SK-N-SH (cell line): Measurements from ENCODE around the gene BBS9. TPM values are rescaled to one million over a fixed set of nuclear protein-coding genes. Genes with fewer than 3 reads are reported as not detected.

ENCODE experiments used
- CTCF ChIA-PET: fragments of 300-600, 350-600 bp; formaldehyde crosslinking; extraction: SDS; loops from one replicate; lab custom pipeline; 2021; lab: Yijun Ruan, JAX
- POLR2A ChIA-PET: fragments of 350-600 bp; sonication (Branson Sonifier 250); formaldehyde crosslinking; extraction: SDS; loops from one replicate; lab custom pipeline; 2020; ENCODE audit warnings: antibody characterized with exemption, inconsistent platforms; lab: Yijun Ruan, JAX
- DNase-seq: peaks from one replicate; pipeline ENCODE4 v3.0.0; 2012
- H2AFZ ChIP-seq: fragments of 200-600 bp; sonication (generic); 2 replicates; pipeline ENCODE4 v1.8.1; 2016; ENCODE audit warnings: antibody characterized with exemption, mild to moderate bottlenecking, low read depth
- H3F3A ChIP-seq: fragments of 200-600 bp; sonication (generic); replicated peaks from 2 replicates; pipeline ENCODE3; 2016; ENCODE audit warnings: antibody characterized with exemption, mild to moderate bottlenecking; ENCODE audit not compliant: insufficient read depth
- H3K27ac ChIP-seq, 2 experiments: fragments of 200-500 bp in 1 of 2; fragments of 200-600 bp in 1 of 2; sonication (Bioruptor generic) in 1 of 2; sonication (generic), shearing (Covaris generic) in 1 of 2; 2 replicates each; pipeline versions ENCODE4 v1.5.1 to v1.6.1; 2014 to 2016; ENCODE audit warnings: low read depth in 2 of 2, inconsistent platforms in 1 of 2, low read length in 1 of 2, mild to moderate bottlenecking in 1 of 2, mixed read lengths in 1 of 2
- H3K27me3 ChIP-seq: fragments of 200-600 bp; sonication (generic), shearing (Covaris generic); 2 replicates; pipeline ENCODE4 v1.6.1; 2016; ENCODE audit warnings: mixed run types; ENCODE audit not compliant: insufficient read depth
- H3K36me3 ChIP-seq, 2 experiments: fragments of 200-500 bp in 1 of 2; fragments of 200-600 bp in 1 of 2; sonication (Bioruptor generic) in 1 of 2; sonication (generic) in 1 of 2; replicated peaks in 1 of 2; 2 replicates each; pipeline versions ENCODE3 to v1.5.1; 2014 to 2016; ENCODE audit warnings: low read length in 1 of 2, mild to moderate bottlenecking in 1 of 2; ENCODE audit not compliant: insufficient read depth in 2 of 2, control insufficient read depth in 1 of 2
- H3K4me1 ChIP-seq, 2 experiments: fragments of 200-500 bp in 1 of 2; fragments of 200-600 bp in 1 of 2; sonication (Bioruptor generic) in 1 of 2; sonication (generic), shearing (Covaris generic) in 1 of 2; 2 replicates each; pipeline versions ENCODE4 v1.5.1 to v1.6.1; 2014 to 2016; ENCODE audit warnings: low read depth in 1 of 2, low read length in 1 of 2, mixed run types in 1 of 2; ENCODE audit not compliant: insufficient read depth in 2 of 2, control insufficient read depth in 1 of 2
- H3K4me2 ChIP-seq: fragments of 200-600 bp; sonication (generic), shearing (Covaris generic); 2 replicates; pipeline ENCODE4 v1.6.1; 2017; ENCODE audit warnings: mixed run types
- H3K4me3 ChIP-seq, 2 experiments: fragments of 200-500 bp in 1 of 2; fragments of 200-600 bp in 1 of 2; sonication (Bioruptor generic) in 1 of 2; sonication (generic), shearing (Covaris generic) in 1 of 2; 2 replicates each; pipeline versions ENCODE4 v1.5.1 to v1.8.1; 2014 to 2016; ENCODE audit warnings: low read depth in 2 of 2, inconsistent platforms in 1 of 2, low read length in 1 of 2, mild to moderate bottlenecking in 1 of 2, mixed read lengths in 1 of 2, moderate library complexity in 1 of 2
- H3K79me2 ChIP-seq: fragments of 200-600 bp; sonication (generic); 2 replicates; pipeline ENCODE4 v1.8.1; 2017; ENCODE audit warnings: mild to moderate bottlenecking; ENCODE audit not compliant: insufficient read depth
- H3K9ac ChIP-seq: fragments of 200-600 bp; sonication (generic); 2 replicates; pipeline ENCODE4 v1.6.1; 2017; ENCODE audit warnings: mixed run types
- H3K9me2 ChIP-seq: fragments of 200-600 bp; sonication (generic); 2 replicates; pipeline ENCODE4 v1.6.1; 2017; ENCODE audit warnings: mixed run types
- H3K9me3 ChIP-seq: fragments of 200-600 bp; sonication (generic); 2 replicates; pipeline ENCODE4 v1.6.1; 2017; ENCODE audit warnings: mixed run types, mild to moderate bottlenecking, moderate library complexity
- H4K20me1 ChIP-seq: fragments of 200-600 bp; sonication (generic); 2 replicates; pipeline ENCODE4 v1.6.1; 2017; ENCODE audit warnings: mild to moderate bottlenecking, mixed run types; ENCODE audit not compliant: insufficient read depth
- CHD2 ChIP-seq: fragments of 150-350 bp; IDR thresholded peaks from 2 replicates; pipeline ENCODE4 v1.6.1; 2018; ENCODE audit warnings: low read length; ENCODE audit not compliant: partially characterized antibody
- GABPA ChIP-seq: IDR thresholded peaks from 2 replicates; pipeline ENCODE4 v1.4.0; 2012; ENCODE audit warnings: low read depth, mild to moderate bottlenecking
- IRF3 ChIP-seq: fragments of 150-350 bp; IDR thresholded peaks from 2 replicates; pipeline ENCODE4 v1.6.1; 2016; ENCODE audit warnings: mild to moderate bottlenecking, low read depth, low read length
- JUND ChIP-seq: IDR thresholded peaks from 2 replicates; pipeline ENCODE4 v1.4.0; 2012
- REST ChIP-seq: IDR thresholded peaks from 2 replicates; pipeline ENCODE4 v1.6.1; 2012; ENCODE audit warnings: mild to moderate bottlenecking, low read depth, low read length, moderate library complexity
- RFX5 ChIP-seq: IDR thresholded peaks from 2 replicates; pipeline ENCODE4 v1.6.1; 2012; ENCODE audit warnings: mild to moderate bottlenecking, improper control_type of control experiment, low read length
- TAF1 ChIP-seq: IDR thresholded peaks from 2 replicates; pipeline ENCODE4 v1.6.1; 2012; ENCODE audit warnings: low read depth, mild to moderate bottlenecking, low read length, moderate library complexity, borderline replicate concordance
- TEAD4 ChIP-seq: IDR thresholded peaks from 2 replicates; pipeline ENCODE4 v1.4.0; 2012; ENCODE audit warnings: mild to moderate bottlenecking, borderline replicate concordance; ENCODE audit not compliant: insufficient read depth
- WGBS: methylation state at CpG from one replicate; pipeline ENCODE4 v1.1.6; 2017; ENCODE audit warnings: low lambda C conversion rate; 5-methylcytosine and 5-hydroxymethylcytosine counted together
- polyA plus RNA-seq, 3 experiments: library from polyadenylated mRNA; depleted of rRNA; stranded (reverse); fragments of >200 nt; gene quantifications; 2 replicates each; pipeline ENCODE4 v1.2.3, GENCODE V29; 2012
- TF ChIP-seq, protein P1 (sequence below): IDR thresholded peaks from 2 replicates; pipeline ENCODE4 v1.4.0; 2012; ENCODE audit warnings: low read depth, borderline replicate concordance
- TF ChIP-seq, protein P2 (sequence below): IDR thresholded peaks from 2 replicates; pipeline ENCODE4 v1.4.0; 2012; ENCODE audit warnings: low read depth
- TF ChIP-seq, protein P3 (sequence below): IDR thresholded peaks from 2 replicates; pipeline ENCODE4; 2012

The BBS9 gene
- polyA plus RNA-seq, 1 of the 3 experiments (the other 2 are of a cell fraction): 7.5 TPM

DNA sequence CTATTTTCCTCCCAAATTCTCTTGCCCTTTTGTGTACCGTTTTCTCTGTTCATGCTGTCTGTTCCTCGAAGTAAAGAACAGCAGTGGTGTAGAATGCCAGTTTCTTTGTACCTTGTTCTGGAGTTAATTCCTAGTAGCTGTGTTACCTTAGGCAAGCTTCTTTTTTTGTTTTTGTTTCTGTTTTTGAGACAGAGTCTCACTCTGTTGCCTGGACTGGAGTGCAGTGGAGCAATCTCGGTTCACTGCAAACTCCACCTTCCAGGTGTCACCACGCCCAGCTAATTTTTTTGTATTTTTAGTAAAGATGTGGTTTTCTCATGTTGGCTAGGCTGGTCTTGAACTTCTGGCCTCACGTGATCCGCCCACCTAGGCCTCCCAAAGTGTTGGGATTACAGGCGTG lies 221.2 kb downstream of the BBS9 start:
- Histone ChIP-seq H2AFZ (no peak overlapping the region), H3K36me3 (no peaks in the 10 kb centered on the region), H3K79me2 (no peaks in the 10 kb centered on the region), H3K9me3 (no peaks in the 10 kb centered on the region), H3K4me2 (no peak overlapping the region), H3K9me2 (peaks cover 6% of the 10 kb centered on the region; the same call in 1 of the 2 replicates), H3K9ac (no peak overlapping the region), H4K20me1 (no peaks in the 10 kb centered on the region), H3K4me3 (no peak overlapping the region), H3K4me1 (no peaks in the 10 kb centered on the region), H3F3A (no peaks in the 10 kb centered on the region), H3K27me3 (no peaks in the 10 kb centered on the region), H3K27ac (no peak overlapping the region)
- WGBS: 86% methylated on average over 7 of the region's 7 CpGs
- DNase-seq: no peak
- ChIA-PET POLR2A (no interaction called here), CTCF (interaction anchor here (0.8 to 0.9 kb wide), 2 partner anchors 16 to 33 kb away, joined by 3 to 5 read pairs; no protein-coding TSS in a partner anchor)
- no peak for TF ChIP-seq IRF3

DNA sequence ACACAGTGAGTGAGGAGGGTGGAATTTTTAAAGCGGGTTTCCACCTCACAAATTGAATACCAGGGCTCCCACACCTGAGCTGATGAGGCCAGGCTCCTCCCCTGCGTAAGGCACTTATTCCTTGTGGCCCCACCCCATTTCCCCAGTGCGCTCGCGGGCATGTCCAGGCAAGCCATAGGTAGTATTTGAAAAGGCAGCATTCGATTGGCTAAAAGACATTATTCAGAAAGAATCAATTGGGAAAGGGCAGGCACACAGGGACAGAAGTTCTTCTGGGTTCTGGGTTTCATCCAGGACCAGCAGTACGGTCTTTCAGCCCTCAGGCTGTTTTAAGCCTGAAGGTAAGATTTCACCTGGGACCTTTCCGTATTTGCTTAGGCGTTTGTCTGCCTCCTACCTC lies 222.3 kb downstream of the BBS9 start:
- no peak for TF ChIP-seq TAF1
- no peak for TF ChIP-seq JUND
- TF ChIP-seq GABPA: no peak
- no peak for TF ChIP-seq RFX5
- no peak for TF ChIP-seq CHD2
- TF ChIP-seq, protein P1, sequence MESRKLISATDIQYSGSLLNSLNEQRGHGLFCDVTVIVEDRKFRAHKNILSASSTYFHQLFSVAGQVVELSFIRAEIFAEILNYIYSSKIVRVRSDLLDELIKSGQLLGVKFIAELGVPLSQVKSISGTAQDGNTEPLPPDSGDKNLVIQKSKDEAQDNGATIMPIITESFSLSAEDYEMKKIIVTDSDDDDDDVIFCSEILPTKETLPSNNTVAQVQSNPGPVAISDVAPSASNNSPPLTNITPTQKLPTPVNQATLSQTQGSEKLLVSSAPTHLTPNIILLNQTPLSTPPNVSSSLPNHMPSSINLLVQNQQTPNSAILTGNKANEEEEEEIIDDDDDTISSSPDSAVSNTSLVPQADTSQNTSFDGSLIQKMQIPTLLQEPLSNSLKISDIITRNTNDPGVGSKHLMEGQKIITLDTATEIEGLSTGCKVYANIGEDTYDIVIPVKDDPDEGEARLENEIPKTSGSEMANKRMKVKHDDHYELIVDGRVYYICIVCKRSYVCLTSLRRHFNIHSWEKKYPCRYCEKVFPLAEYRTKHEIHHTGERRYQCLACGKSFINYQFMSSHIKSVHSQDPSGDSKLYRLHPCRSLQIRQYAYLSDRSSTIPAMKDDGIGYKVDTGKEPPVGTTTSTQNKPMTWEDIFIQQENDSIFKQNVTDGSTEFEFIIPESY: no peak
- TF ChIP-seq, protein P2, sequence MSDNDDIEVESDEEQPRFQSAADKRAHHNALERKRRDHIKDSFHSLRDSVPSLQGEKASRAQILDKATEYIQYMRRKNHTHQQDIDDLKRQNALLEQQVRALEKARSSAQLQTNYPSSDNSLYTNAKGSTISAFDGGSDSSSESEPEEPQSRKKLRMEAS: no peak
- no peak for TF ChIP-seq REST
- no peak for TF ChIP-seq TEAD4
- TF ChIP-seq, protein P3, sequence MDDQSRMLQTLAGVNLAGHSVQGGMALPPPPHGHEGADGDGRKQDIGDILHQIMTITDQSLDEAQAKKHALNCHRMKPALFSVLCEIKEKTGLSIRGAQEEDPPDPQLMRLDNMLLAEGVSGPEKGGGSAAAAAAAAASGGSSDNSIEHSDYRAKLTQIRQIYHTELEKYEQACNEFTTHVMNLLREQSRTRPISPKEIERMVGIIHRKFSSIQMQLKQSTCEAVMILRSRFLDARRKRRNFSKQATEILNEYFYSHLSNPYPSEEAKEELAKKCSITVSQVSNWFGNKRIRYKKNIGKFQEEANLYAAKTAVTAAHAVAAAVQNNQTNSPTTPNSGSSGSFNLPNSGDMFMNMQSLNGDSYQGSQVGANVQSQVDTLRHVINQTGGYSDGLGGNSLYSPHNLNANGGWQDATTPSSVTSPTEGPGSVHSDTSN: no peak
- no peak overlapping the region for H3K4me2 ChIP-seq
- H3K79me2 ChIP-seq: no peaks in the 10 kb centered on the region
- no peaks in the 10 kb centered on the region for H3K27me3 ChIP-seq
- no peak for DNase-seq
- H3K4me3 ChIP-seq: no peak overlapping the region
- no peak overlapping the region for H3K9ac ChIP-seq
- H3F3A ChIP-seq: no peaks in the 10 kb centered on the region
- H3K4me1 ChIP-seq: no peaks in the 10 kb centered on the region
- no peak overlapping the region for H3K27ac ChIP-seq
- H2AFZ ChIP-seq: no peak overlapping the region
- WGBS: 94% methylated on average over 9 of the region's 9 CpGs
- ChIA-PET POLR2A (no interaction called here), CTCF (interaction anchor here (0.8 kb wide), 1 partner anchor 17 kb away, joined by 3 read pairs; no protein-coding TSS in a partner anchor)
- peaks cover 6% of the 10 kb centered on the region; the same call in 1 of the 2 replicates for H3K9me2 ChIP-seq
- H4K20me1 ChIP-seq: no peaks in the 10 kb centered on the region
- H3K9me3 ChIP-seq: no peaks in the 10 kb centered on the region
- H3K36me3 ChIP-seq: no peaks in the 10 kb centered on the region
